Colonic mucosa (tissue), 4 donors: ENCODE data around the gene SCUBE2. TPM values are rescaled to one million over a fixed set of nuclear protein-coding genes. Genes with fewer than 3 reads are reported as not detected.
A peak's percentile ranks its signal among the peaks of the same experiment; 100 is the strongest.
"Not testable (repeated sequence)": the region's sequence is repeated elsewhere in the genome, so short reads cannot be mapped to it uniquely, and the experiment has no call there.

Source experiments
- DNase-seq: peaks from one replicate; pipeline ENCODE4 v3.0.0-alpha.2; 2020
- H3K27ac ChIP-seq: fragments of 200-600 bp; one replicate; pipeline ENCODE4 v1.8.0; 2021
- H3K27me3 ChIP-seq: fragments of 200-600 bp; one replicate; pipeline ENCODE4 v1.8.0; 2021
- H3K36me3 ChIP-seq: fragments of 200-600 bp; one replicate; pipeline ENCODE4 v1.8.0; 2021
- H3K4me1 ChIP-seq: fragments of 200-600 bp; one replicate; pipeline ENCODE4 v1.8.0; 2021; ENCODE audit warnings: mild to moderate bottlenecking
- H3K4me3 ChIP-seq: fragments of 200-600 bp; one replicate; pipeline ENCODE4 v1.8.0; 2021
- H3K9ac ChIP-seq, 2 donors: one replicate each; pipeline ENCODE4 v1.7.0; 2013; ENCODE audit warnings: control low read depth in 2 of 2, low read depth in 2 of 2, low read length in 2 of 2
- H3K9me3 ChIP-seq: fragments of 200-600 bp; one replicate; pipeline ENCODE4 v1.8.0; 2021
- intact Hi-C: fragments of 100-400 bp; cut with DNase I; formaldehyde crosslinking; loops from one replicate; pipeline ENCODE4 v1.14.1; 2022
- total RNA-seq, 2 donors: library from RNA; stranded (reverse); fragmentation: NEBNext Ultra II Directional in 1 of 2; extraction: Animal tissue kit (Norgen Biotek cat#: 25700) in 1 of 2; gene quantifications; one replicate each; pipeline ENCODE4 v1.2.1, GENCODE V29; 2021
- TF ChIP-seq, protein P1 (sequence below): fragments of 200-600 bp; IDR thresholded peaks from one replicate; pipeline ENCODE4 v1.8.0; 2022; ENCODE audit warnings: antibody characterized with exemption, mild to moderate bottlenecking
- donor health status: healthy.
- donor health status: DM: no; HTN: no; CAD: no.
- donor health status: DM: no; HTN: no; CAD: no.

Gene SCUBE2
- total RNA-seq, 2 donors from 2014 or later, result 2.5 to 7.5 TPM

DNA sequence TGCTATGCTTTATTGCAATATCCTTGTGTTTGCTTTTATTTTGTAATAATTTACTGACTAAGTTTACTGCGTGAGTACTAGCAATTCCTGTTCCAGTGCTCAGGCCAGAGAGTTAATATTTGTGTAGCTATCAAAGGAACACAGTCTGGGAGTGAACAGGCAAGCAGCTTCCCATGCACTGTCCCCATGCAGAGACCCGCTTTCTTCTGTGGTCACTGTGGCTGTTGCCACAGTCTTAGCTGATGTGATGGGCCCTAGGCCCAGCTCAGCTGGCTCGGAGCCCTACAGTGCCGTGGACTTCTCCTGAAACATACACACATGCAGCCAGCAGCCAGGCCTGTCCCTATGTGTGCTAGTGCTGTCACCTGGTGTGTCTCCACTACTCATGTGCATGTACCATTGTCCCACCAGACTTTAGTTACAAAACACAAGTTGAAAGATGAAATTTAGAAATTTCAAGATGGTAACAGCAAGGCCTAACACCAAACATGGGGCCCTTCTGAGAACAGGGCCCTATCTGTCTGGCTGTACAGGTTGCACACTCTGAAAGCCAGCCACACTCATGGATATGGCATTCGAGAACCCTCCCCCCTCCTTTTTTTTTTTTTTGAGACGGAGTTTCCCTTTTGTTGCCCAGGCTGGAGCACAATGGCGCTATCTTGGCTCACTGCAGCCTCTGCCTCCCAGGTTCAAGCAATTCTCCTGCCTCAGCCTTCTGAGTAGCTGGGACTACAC is 12.3 kb upstream of the SCUBE2 start:
- DNase-seq, result no peak
- no peaks in the 10 kb centered on the region for H3K9me3 ChIP-seq
- no peak overlapping the region for H3K9ac ChIP-seq
- H3K27me3 ChIP-seq, result no peaks in the 10 kb centered on the region
- H3K36me3 ChIP-seq, result no peaks in the 10 kb centered on the region
- intact Hi-C loops, result no loop called here
- TF ChIP-seq, protein P1, sequence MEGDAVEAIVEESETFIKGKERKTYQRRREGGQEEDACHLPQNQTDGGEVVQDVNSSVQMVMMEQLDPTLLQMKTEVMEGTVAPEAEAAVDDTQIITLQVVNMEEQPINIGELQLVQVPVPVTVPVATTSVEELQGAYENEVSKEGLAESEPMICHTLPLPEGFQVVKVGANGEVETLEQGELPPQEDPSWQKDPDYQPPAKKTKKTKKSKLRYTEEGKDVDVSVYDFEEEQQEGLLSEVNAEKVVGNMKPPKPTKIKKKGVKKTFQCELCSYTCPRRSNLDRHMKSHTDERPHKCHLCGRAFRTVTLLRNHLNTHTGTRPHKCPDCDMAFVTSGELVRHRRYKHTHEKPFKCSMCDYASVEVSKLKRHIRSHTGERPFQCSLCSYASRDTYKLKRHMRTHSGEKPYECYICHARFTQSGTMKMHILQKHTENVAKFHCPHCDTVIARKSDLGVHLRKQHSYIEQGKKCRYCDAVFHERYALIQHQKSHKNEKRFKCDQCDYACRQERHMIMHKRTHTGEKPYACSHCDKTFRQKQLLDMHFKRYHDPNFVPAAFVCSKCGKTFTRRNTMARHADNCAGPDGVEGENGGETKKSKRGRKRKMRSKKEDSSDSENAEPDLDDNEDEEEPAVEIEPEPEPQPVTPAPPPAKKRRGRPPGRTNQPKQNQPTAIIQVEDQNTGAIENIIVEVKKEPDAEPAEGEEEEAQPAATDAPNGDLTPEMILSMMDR, result no peak
- H3K27ac ChIP-seq, result no peak overlapping the region
- no peaks in the 10 kb centered on the region for H3K4me1 ChIP-seq
- H3K4me3 ChIP-seq, result no peak overlapping the region

DNA sequence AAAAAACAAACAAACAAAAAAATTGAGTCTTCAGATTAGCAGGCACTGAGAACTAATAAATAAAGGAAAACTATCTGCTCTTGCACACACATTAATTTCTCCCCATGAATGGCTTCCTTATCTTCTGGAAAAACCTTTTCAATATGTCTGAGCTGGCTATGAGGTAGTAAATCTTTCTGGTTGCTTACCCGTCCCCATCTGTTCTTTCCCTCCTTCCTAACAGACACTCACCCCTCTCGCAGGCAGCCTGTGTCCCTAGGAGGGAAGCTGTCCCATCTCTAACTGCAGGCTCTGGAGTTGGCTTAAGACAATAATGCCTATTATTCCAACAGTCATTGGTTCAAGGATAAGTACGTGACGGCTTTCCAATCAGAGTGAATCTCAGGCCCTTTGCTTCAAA is 8.2 kb upstream of the SCUBE2 start:
- intact Hi-C loops, result no loop called here
- Histone ChIP-seq H3K4me3 (no peak overlapping the region), H3K9me3 (no peaks in the 10 kb centered on the region), H3K36me3 (no peaks in the 10 kb centered on the region), H3K27ac (no peak overlapping the region), H3K27me3 (no peaks in the 10 kb centered on the region), H3K9ac (no peak overlapping the region), H3K4me1 (no peaks in the 10 kb centered on the region)
- DNase-seq, result no peak
- TF ChIP-seq, protein P1, result no peak

DNA sequence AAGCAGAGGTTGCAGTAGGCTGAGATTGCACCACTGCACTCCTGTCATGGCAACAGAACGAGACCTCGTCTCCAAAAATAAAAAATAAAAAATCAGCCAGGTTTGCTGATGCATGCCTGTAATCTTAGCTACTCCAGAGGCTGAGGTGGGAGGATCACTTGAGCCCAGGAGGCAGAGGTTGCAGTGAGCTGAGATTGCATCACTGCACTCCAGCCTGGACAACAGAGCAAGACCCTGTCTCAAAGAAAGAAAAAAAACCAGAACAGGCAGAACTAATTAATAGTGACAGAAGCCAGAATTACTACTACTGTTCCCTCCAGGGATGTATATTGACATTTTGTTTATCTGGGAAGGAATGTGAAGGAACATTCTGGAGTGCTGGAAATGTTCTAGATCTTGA is 7.1 kb upstream of the SCUBE2 start:
- H3K27me3 ChIP-seq, intact Hi-C loops, H3K36me3 ChIP-seq, H3K27ac ChIP-seq, H3K4me1 ChIP-seq, DNase-seq, H3K9me3 ChIP-seq, H3K9ac ChIP-seq, H3K4me3 ChIP-seq: not testable (repeated sequence)

DNA sequence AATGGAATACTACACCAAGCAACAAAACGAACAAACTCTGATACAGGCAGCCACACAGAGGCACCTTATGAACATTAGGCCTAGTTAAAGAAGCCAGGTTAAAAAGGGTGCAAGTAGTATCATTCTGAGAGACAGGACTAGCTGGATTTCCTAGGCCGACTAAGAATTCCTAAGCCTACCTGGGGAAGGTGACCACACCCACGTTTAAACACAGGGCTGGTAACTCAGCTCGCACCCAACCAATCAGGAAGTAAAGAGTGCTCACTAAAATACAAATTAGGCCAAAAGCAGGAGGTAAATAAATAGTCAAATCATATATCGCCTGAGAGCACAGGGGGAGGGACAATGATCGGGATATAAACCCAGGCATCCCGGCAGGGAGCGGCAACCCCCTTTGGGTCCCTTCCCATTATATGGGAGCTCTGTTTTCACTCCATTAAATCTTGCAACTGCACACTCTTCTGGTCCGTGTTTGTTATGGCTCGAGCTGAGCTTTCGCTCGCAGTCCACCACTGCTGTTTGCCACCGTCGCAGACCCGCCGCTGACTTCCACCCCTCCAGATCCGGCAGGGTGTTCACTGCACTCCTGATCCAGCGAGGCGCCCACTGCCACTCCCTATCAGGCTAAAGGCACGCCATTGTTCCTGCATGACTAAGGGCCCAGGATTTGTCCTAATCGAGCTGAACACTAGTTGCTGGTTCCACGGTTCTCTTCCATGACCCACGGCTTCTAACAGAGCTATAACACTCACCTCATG is 6.0 kb upstream of the SCUBE2 start:
- H3K4me3 ChIP-seq, H3K27me3 ChIP-seq, intact Hi-C loops, H3K9ac ChIP-seq, H3K4me1 ChIP-seq, H3K36me3 ChIP-seq, H3K27ac ChIP-seq, H3K9me3 ChIP-seq: not testable (repeated sequence)
- peak; percentile 42 for DNase-seq

DNA sequence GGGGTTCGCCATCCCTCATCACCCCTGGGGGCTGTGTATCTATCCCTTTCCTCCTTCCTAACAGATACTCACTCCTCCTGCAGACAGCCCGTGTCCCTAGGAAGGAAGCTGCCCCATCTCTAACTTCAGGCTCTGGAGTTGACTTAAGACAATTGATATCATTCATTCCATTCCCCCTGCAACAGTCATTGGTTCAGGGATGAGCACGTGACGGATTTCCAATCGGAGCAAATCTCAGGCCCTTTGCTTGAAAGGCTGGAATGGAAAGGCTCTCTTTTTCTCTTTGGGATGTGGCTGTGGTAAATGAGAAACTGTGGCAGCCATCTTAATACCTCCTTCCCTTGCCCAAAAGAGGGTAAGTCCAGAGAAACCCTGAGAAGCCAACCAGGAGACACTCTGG is 5.0 kb upstream of the SCUBE2 start:
- DNase-seq, result no peak
- H3K36me3 ChIP-seq, result no peaks in the 10 kb centered on the region
- no peak overlapping the region for H3K9ac ChIP-seq
- no peak overlapping the region for H3K4me3 ChIP-seq
- no peaks in the 10 kb centered on the region for H3K27me3 ChIP-seq
- intact Hi-C loops, result no loop called here
- H3K27ac ChIP-seq, result no peak overlapping the region
- no peaks in the 10 kb centered on the region for H3K9me3 ChIP-seq
- TF ChIP-seq, protein P1, result no peak
- no peaks in the 10 kb centered on the region for H3K4me1 ChIP-seq

DNA sequence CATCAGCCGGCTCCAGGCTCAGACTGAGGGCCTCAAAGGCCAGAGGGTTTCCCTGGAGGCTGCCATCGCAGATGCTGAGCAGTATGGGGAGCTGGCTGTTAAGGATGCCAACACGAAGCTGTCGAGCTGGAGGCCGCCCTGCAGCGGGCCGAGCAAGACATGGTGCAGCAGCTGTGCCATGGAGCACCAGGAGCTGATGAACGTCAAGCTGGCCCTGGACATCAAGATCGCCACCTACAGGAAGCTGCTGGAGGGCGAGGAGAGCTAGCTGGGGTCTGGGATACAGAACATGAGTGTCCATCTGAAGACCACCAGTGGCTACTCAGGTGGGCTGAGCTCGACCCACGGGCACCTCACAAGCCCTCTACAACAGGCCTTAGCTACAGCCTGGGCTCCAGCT is 4.0 kb upstream of the SCUBE2 start:
- DNase-seq, result no peak
- H3K9me3 ChIP-seq, result no peaks in the 10 kb centered on the region

More for the DNA sequence above, 4.0 kb upstream of the SCUBE2 start:
- Histone ChIP-seq H3K4me3 (no peak overlapping the region), H3K36me3 (no peaks in the 10 kb centered on the region), H3K9ac (no peak overlapping the region), H3K27me3 (no peaks in the 10 kb centered on the region), H3K27ac (no peak overlapping the region), H3K4me1 (no peaks in the 10 kb centered on the region)
- intact Hi-C loops, result no loop called here
- TF ChIP-seq, protein P1, result no peak
